Tibial nerve (tissue), 4 donors: ENCODE data around the gene COL4A6. TPM values are rescaled to one million over a fixed set of nuclear protein-coding genes. Genes with fewer than 3 reads are reported as not detected.

Experiments used
- DNase-seq, 2 donors: peaks; one replicate each; pipeline ENCODE4 v3.0.0-alpha.2; 2019; ENCODE audit warnings: low spot score in 2 of 2
- H3K27ac ChIP-seq, 4 donors: fragments of 200-600 bp; sonication (generic) in 3 of 4; one replicate each; pipeline ENCODE4 v1.5.1; 2017 to 2019; ENCODE audit warnings: mild to moderate bottlenecking in 1 of 4
- H3K27me3 ChIP-seq, 2 donors: fragments of 200-600 bp; sonication (generic) in 1 of 2; one replicate each; pipeline versions ENCODE4 v1.5.1 to v1.6.0; 2017 to 2019
- H3K36me3 ChIP-seq, 3 donors: fragments of 200-600 bp; sonication (generic); one replicate each; pipeline ENCODE4 v1.5.1; 2018 to 2019
- H3K4me1 ChIP-seq, 4 donors: fragments of 200-600 bp; sonication (generic) in 3 of 4; one replicate each; pipeline ENCODE4 v1.5.1; 2017 to 2019
- H3K4me3 ChIP-seq, 4 donors: fragments of 200-600 bp; sonication (generic) in 3 of 4; one replicate each; pipeline ENCODE4 v1.5.1; 2017 to 2019; ENCODE audit warnings: mild to moderate bottlenecking in 1 of 4, moderate library complexity in 1 of 4
- H3K9me3 ChIP-seq, 4 donors: fragments of 200-600 bp; sonication (generic) in 3 of 4; one replicate each; pipeline ENCODE4 v1.5.1; 2017 to 2019
- EP300 ChIP-seq, 2 donors: sonication (generic); formaldehyde crosslinking; IDR thresholded peaks; one replicate each; pipeline ENCODE4 v1.6.1; 2017; ENCODE audit warnings: antibody characterized with exemption in 2 of 2, mild to moderate bottlenecking in 1 of 2
- POLR2A ChIP-seq, 2 donors: fragments of 450-650 bp; IDR thresholded peaks; one replicate each; pipeline ENCODE4 v1.6.1; 2017; ENCODE audit warnings: antibody characterized with exemption in 2 of 2, mild to moderate bottlenecking in 2 of 2, moderate library complexity in 2 of 2
- WGBS, 2 donors: methylation state at CpG; one replicate each; pipeline ENCODE4 v1.1.5; 2018; 5-methylcytosine and 5-hydroxymethylcytosine counted together
- total RNA-seq, 4 donors: library from RNA; depleted of rRNA; stranded (reverse); fragments of >200 nt; gene quantifications; one replicate each; pipeline ENCODE4 v1.1.0, GENCODE V29; 2016
- TF ChIP-seq, protein P1 (sequence below), 5 experiments: fragments of 200-600 bp in 3 of 5; fragments of 450-650 bp in 2 of 5; sonication (generic) in 3 of 5; IDR thresholded peaks; one replicate each; pipeline ENCODE4 v1.5.1; 2016 to 2019; ENCODE audit warnings: antibody characterized with exemption in 5 of 5, mild to moderate bottlenecking in 3 of 5, moderate library complexity in 2 of 5

The COL4A6 gene
- total RNA-seq, 4 donors from 2014 or later: under 0.01 to 1.4 (median 0.21) TPM

- peaks cover 0 to 8% of the 10 kb centered on the region in 2 donors for H3K27me3 ChIP-seq
- H3K4me3 ChIP-seq: no peak overlapping the region
- H3K36me3 ChIP-seq: no peaks in the 10 kb centered on the region
- no peaks in the 10 kb centered on the region for H3K9me3 ChIP-seq
- no peak overlapping the region for H3K27ac ChIP-seq
- H3K4me1 ChIP-seq: no peaks in the 10 kb centered on the region
- WGBS, 2 donors: 48 to 53% methylated on average over 2 of the region's 2 CpGs
- DNase-seq: no peak
- TF ChIP-seq POLR2A (IDR thresholded peaks at IDR 0.05) (no peak), EP300 (IDR thresholded peaks at IDR 0.05) (no peak)
- TF ChIP-seq, protein P1, sequence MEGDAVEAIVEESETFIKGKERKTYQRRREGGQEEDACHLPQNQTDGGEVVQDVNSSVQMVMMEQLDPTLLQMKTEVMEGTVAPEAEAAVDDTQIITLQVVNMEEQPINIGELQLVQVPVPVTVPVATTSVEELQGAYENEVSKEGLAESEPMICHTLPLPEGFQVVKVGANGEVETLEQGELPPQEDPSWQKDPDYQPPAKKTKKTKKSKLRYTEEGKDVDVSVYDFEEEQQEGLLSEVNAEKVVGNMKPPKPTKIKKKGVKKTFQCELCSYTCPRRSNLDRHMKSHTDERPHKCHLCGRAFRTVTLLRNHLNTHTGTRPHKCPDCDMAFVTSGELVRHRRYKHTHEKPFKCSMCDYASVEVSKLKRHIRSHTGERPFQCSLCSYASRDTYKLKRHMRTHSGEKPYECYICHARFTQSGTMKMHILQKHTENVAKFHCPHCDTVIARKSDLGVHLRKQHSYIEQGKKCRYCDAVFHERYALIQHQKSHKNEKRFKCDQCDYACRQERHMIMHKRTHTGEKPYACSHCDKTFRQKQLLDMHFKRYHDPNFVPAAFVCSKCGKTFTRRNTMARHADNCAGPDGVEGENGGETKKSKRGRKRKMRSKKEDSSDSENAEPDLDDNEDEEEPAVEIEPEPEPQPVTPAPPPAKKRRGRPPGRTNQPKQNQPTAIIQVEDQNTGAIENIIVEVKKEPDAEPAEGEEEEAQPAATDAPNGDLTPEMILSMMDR (IDR thresholded peaks at IDR 0.05): no peak
These were observed 89.0 kb downstream of the COL4A6 start for GRCh38 chrX:108349210-108349609.

- Histone ChIP-seq H3K36me3 (no peaks in the 10 kb centered on the region), H3K9me3 (no peaks in the 10 kb centered on the region), H3K4me3 (no peak overlapping the region), H3K27me3 (peaks cover 0 to 8% of the 10 kb centered on the region in 2 donors), H3K27ac (no peak overlapping the region), H3K4me1 (no peaks in the 10 kb centered on the region)
- TF ChIP-seq POLR2A (IDR thresholded peaks at IDR 0.05) (no peak), EP300 (IDR thresholded peaks at IDR 0.05) (no peak)
- TF ChIP-seq, protein P1 (IDR thresholded peaks at IDR 0.05): no peak
- 85 to 87% methylated on average over 1 of the region's 1 CpG for WGBS, 2 donors
- no peak for DNase-seq
These were observed 89.7 kb downstream of the COL4A6 start for GRCh38 chrX:108348525-108348924.

- Histone ChIP-seq H3K9me3 (no peaks in the 10 kb centered on the region), H3K4me3 (no peak overlapping the region), H3K36me3 (no peaks in the 10 kb centered on the region), H3K27ac (no peak overlapping the region), H3K4me1 (no peaks in the 10 kb centered on the region), H3K27me3 (peaks cover 0 to 8% of the 10 kb centered on the region in 2 donors)
- 31 to 39% methylated on average over 3 of the region's 3 CpGs for WGBS, 2 donors
- no peak for TF ChIP-seq EP300 (IDR thresholded peaks at IDR 0.05)
- TF ChIP-seq POLR2A (IDR thresholded peaks at IDR 0.05): no peak
- TF ChIP-seq, protein P1 (IDR thresholded peaks at IDR 0.05): no peak
- DNase-seq: no peak
These were observed 90.4 kb downstream of the COL4A6 start for GRCh38 chrX:108347800-108348199.

DNA sequence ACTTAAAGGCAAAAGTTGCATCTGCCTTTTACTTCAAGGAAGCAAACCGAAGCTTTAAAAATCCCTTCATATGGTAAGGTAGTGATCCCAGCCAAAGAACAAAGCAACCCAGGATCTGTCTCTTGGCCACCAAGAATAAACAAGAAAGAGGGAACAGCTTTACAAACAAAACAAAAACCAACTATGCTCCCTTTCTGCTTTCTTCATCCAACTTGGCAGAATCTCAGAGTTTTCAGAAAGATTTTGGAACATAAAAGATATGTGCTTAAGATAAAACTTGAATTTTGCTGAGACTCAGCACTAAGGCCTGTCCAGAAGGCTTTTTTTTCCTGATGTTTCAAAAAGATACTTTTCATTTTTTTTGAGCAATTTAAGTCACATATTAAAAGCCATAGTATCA lies 94.0 kb downstream of the COL4A6 start:
- Histone ChIP-seq H3K27me3 (peaks cover 0 to 16% of the 10 kb centered on the region in 2 donors), H3K27ac (no peak overlapping the region), H3K4me3 (no peak overlapping the region), H3K36me3 (no peaks in the 10 kb centered on the region), H3K4me1 (no peaks in the 10 kb centered on the region), H3K9me3 (no peaks in the 10 kb centered on the region)
- 45 to 56% methylated on average over 1 of the region's 1 CpG for WGBS, 2 donors
- DNase-seq: no peak
- TF ChIP-seq, protein P1 (IDR thresholded peaks at IDR 0.05): no peak
- no peak for TF ChIP-seq EP300 (IDR thresholded peaks at IDR 0.05)
- TF ChIP-seq POLR2A (IDR thresholded peaks at IDR 0.05): no peak

DNA sequence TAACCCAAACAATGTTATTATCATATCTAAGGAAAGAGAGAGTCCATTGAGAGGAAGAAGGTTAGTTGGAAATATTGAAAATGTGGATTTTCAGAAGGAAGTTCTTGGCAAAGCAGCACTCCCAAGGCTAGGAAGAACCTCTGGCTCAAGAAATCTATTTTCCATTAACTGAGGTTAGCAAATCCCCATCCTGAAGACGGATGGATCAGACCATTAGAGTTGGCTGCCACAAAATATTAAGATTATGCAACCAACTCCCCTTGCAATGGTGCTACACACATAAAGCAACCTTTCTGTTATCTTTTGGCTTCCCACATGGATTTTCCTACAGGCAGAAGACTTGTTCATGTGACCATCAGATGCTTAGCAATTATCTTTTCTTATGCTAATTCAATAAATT lies 96.3 kb downstream of the COL4A6 start:
- no peaks in the 10 kb centered on the region for H3K4me1 ChIP-seq
- DNase-seq: no peak
- H3K27ac ChIP-seq: no peak overlapping the region
- TF ChIP-seq, protein P1 (IDR thresholded peaks at IDR 0.05): no peak
- TF ChIP-seq POLR2A (IDR thresholded peaks at IDR 0.05) (no peak), EP300 (IDR thresholded peaks at IDR 0.05) (no peak)
- no peaks in the 10 kb centered on the region for H3K9me3 ChIP-seq
- H3K27me3 ChIP-seq: peaks cover 0 to 17% of the 10 kb centered on the region in 2 donors
- H3K36me3 ChIP-seq: no peaks in the 10 kb centered on the region
- no peak overlapping the region for H3K4me3 ChIP-seq
- WGBS, 2 donors: 32 to 70% methylated on average over 1 of the region's 1 CpG
